ENCODE data around the gene KRT84.
"Not testable (repeated sequence)": the region's sequence is repeated elsewhere in the genome, so short reads cannot be mapped to it uniquely, and the experiment has no call there.

The KRT84 gene

DNA sequence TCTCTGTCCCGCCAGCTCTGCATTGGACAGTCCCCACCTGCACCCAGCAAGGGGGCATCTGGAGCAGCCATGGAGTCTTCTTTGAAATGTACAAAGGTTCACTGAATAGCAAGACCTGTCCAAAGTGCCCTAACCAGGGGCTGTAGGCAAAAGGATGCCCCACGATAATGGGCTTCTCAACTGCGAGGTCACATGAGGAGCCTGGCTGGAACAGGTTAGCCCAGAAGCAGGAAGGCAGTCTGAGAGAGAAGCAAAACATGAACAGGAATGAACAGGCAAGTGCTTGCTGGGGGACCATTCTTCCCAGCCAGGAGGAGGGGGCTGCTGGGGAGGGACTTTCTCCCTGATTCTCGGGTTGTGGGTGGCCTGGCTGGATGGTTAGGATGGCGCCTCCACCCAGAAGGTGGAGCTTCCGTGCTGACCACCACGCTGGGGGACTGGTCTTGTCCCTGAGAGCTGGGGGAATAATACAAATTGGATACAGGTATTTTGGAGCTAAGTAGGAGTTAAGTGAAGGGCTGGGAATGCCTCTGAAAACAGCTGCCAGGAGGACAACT lies 25.3 kb downstream of the KRT84 start:
- DNase-seq (ENCODE audit: low spot score), result no peak

GRCh38 chr12:52359621-52360061 lies 25.8 kb downstream of the KRT84 start:
- no peak for DNase-seq (ENCODE audit: low spot score)

DNA sequence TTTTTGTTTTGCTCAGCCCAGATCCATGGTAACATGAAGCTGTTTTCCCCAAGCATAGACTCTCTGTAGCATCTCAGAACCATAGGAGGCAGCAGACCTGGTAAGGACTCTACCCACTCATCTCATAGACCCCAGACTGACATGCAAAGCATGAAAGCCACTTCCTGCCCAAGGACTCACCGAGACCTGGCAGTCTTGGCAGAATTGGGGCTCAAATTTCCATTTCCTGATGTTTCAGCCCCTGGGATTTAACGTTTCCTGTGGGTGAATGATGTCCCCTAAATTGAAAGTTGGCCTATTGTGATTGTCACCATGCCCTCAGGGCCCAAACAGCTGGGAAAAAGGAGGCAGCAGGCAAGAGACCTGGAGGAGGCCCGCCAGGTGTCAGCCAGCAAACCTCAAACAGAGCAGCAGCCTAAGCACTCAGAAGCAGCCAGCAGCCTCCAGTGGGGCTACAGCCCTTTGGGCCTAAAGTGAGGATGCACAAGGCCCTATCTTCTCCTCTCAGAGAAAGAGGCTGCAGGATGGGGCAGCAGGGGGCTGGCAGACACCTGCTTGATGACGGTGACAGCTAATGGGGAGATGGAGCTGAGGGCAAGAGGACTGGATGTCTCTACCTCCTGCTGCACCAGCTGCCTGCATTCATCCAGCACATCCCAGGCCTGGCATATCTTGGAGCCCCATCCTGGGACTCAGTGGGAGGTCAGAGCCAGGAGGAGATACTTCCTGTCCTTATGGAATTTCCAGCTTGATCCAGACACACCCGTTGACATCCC lies 26.7 kb downstream of the KRT84 start:
- no peak for DNase-seq (ENCODE audit: low spot score)

DNA sequence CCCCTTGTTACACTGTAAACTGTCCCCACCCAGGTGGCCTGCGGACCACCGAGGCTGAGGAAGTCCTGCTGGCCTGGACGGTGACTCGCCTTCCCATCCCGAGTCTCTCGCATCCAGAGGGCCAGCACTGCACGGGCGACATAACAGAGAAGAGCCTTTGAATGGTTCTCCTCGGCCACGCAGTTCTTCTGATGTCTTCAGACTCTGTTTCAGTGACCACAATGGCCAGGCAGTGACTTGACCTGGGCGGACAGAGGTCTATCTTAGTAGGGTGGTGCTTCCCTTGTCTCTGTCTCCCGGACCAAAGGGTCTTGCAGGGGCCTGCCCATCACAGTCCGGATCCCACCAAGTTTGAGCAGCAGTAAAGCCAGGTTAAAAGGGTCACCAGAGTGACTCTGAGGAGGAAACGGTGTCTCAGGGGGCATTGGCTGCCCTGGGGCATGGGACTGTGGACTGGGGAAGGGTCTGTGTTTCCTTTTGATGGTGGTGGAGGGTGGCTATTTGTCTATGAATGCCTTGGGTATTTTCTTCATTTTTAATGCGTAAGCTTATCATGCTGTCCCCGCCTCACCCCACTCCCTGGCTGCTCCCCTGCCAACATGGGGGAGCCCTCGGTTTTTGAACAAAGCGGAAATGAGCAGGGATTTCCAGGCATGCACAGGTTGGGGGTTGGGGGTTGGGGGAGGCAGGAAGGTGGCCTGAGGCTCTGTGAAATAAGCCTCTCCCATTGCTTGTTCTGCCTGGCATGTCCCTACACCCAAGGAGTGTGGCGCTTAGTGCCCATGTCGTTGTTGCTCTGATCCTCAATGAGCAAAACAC lies 28.5 kb downstream of the KRT84 start:
- DNase-seq (ENCODE audit: low spot score), result no peak

DNA sequence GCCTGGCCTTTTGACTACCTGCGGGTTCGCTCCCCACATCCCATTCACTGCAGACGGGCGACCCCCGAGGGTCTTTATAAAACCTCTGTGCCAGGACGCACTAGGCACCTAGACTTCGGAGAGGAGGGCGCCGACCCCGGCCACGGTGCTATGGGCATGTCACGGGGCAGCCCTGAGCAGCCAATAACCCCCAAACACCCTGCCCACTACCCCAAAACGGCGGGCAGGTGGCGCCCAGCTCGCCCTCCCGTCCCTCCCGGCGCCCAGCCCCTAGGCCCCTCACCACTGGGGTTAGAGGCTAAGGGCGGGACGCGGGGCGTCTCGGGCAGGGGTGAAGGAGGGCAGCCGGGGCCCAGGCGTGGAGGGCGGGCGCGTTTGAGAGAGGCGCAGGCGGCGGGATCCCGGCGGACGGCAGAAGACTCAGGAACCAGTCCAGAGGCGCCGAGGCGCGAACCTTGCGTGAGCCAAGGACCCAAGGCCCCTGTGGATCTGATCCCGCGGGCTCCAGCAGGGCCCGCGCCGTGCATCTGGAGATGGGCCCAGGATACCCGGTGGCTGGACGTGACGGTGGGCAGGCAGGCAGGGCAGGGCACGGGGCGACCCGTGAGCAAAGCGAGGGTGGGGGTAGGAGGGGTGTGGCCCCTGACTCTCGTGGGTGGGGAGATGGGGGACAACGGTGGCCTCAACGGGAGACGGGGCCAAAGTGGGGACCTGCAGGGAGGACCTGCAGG lies 29.3 kb downstream of the KRT84 start:
- DNase-seq (ENCODE audit: low spot score), result no peak

DNA sequence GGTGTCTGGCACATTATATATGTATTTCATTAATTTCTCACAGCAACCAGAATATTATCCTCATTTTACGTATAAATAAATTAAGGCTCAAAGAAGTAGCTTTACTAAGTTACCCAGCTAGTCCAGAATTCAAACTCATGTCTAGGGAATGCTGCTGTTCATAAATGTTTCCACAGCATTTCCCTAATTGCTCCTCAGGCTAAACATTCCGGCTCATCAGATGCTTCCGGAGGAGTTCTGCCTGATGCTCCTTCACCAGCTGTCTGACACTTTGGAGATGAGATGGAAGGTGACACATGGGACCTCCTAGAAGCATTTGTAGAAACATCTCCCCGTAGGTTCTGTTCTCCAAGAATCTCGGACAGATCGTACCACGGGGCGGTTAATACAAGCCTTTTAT lies 30.3 kb downstream of the KRT84 start:
- no peak for DNase-seq (ENCODE audit: low spot score)

GRCh38 chr12:52354200-52354599 lies 31.3 kb downstream of the KRT84 start:
- no peak for DNase-seq (ENCODE audit: low spot score)

GRCh38 chr12:52353766-52354165 lies 31.7 kb downstream of the KRT84 start:
- no peak for DNase-seq (ENCODE audit: low spot score)

GRCh38 chr12:52352951-52353350 lies 32.5 kb downstream of the KRT84 start:
- no peak for DNase-seq (ENCODE audit: low spot score)

DNA sequence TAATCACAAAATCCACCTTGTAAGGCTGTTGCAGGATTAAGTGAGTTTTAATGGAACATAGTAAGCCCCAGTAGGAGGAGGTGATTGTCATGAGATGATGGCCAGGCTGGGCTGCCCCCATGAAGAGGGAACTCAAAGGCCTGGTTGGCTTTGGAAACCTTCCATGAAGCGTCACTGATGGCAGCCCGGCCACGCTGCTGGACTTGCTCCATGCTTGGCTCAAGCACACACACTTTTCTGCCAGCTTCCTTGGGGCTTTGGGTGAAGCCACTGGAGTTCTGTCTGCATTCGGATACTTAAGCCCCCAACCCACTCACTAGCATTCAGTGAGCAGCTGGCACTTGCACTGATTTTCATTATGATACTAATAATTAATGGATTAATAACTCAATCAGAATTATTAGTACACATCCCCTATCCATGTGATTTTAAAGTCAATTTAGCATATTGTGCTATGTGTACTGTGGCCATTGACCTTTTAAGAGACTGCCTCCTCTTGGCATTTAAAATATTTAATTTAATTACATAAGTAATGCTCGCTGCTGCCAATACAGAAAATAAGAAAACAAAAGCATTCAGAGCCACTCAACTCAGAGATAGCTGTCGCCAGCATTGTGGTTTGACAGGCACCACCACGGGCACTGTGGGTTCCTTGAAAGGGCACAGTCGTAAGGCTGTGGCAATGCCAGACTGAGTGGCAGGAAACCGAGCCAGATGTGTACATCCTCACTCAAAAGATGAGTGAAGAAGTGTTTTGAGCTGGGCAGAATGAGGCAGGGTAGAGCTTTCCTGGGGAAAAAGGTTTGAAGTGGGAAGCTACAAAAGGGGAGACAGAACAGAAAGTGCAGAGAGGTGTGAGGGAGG lies 34.0 kb downstream of the KRT84 start:
- DNase-seq (ENCODE audit: low spot score), result no peak

DNA sequence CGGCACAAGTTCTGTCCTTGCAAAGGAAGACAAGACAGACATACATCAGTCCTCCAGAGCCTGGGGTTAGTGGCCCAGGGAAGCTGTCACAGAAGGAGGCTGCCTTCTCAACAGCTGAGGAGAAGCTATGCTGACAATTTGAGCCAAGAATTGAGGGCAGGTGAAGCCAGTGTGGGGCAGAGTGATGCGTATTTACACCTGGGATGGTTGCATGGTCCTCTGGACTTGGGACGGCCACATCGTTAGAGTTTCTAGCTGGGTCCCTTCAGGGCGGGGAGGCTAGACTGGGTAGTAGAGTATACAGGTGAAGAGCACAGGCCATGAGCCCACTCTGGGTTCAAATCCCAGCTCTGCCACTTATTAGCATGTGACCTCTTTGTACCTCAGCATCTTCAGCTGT lies 34.7 kb downstream of the KRT84 start:
- DNase-seq (ENCODE audit: low spot score), result no peak

GRCh38 chr12:52350021-52350620 lies 35.3 kb downstream of the KRT84 start:
- no peak for DNase-seq (ENCODE audit: low spot score)

DNA sequence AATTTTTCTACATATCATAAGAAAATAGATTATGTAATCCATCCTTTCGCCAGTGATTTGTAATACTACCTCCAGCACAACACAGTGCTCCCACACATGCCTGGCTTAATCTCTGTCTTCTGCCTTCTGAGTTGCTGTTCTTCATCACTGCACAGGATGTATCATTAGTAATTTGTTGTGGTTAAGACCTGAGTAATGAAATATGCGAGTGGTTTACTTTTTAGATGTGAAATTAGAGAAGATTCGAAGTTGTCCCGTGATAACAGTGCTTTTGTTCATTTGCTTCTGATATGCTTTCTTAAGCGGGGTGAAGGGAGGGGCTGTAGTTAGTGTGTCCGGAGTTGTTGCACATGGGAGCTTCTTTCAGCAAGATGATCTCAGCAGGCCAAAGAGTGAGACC lies 36.3 kb downstream of the KRT84 start:
- DNase-seq (ENCODE audit: low spot score), result no peak

- DNase-seq (ENCODE audit: low spot score), result no peak
Observed at GRCh38 chr12:52347551-52348510, 37.6 kb downstream of the KRT84 start.

DNA sequence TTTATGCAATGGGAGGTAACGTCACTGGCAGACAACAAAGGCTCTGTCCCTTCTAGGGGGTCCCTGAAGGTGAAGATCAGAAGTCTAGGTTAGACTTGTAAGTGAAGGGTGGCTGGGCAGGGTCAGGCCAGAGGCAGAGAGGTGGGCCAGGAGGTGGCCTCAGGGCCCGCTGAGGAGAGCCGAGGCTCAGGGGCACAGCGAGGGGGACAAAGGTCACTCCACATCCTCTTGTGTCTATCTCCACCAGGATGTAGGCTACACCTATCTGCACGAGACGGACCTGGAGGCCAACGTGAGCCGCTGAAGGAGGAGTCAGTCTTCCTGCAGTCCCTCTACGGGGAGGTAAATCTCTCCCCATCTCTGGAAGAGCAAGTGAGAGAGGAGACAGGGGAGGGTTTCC lies 38.4 kb downstream of the KRT84 start:
- DNase-seq (ENCODE audit: low spot score), result no peak

- no peak for DNase-seq (ENCODE audit: low spot score)
Observed at GRCh38 chr12:52346593-52346992, 38.9 kb downstream of the KRT84 start.

DNA sequence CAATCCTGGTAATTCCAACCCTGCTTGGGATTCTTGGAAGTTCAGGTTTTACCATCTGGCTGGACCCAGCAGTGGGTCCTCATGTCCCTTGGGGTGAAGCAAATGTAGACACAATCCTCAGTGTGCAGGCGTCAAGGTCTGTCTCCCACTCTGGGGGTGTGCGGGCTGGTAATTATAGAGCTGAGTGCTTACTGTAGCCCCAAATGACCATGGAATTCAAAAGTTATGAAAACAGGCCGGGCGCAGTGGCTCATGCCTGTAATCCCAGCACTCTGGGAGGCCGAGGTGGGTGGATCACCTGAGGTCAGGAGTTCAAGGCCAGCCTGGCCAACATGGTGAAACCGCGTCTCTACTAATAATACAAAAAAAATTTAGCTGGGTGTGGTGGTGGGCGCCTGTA lies 40.4 kb downstream of the KRT84 start:
- not testable (repeated sequence) for DNase-seq (ENCODE audit: low spot score)

DNA sequence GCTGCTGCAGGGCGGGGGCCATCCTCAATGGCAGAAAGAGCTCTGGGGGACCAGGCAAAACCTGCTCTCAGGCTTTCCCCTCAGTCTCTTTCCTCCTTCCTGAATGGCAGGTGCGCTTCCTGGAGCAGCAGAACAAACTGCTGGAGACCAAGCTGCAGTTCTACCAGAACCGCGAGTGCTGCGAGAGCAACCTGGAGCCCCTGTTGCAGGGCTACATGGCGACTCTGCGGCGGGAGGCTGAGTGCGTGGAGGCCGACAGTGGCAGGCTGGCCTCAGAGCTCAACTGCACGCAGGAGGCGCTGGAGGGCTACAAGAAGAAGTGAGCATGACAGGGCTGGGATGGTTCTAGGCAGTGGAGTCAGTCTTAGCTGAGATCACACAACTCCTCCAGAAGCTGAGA lies 41.3 kb downstream of the KRT84 start:
- DNase-seq (ENCODE audit: low spot score), result no peak

- no peak for DNase-seq (ENCODE audit: low spot score)
Observed at GRCh38 chr12:52343550-52343949, 41.9 kb downstream of the KRT84 start.
